Muscle of leg (tissue), 11 donors: ENCODE data around the gene CGB3. TPM values are rescaled to one million over a fixed set of nuclear protein-coding genes. Genes with fewer than 3 reads are reported as not detected.

Experiments used
- DNase-seq: peaks from one replicate; pipeline ENCODE4 v3.0.0; 2013
- H3K27ac ChIP-seq: one replicate; pipeline ENCODE4 v1.5.1; 2013; ENCODE audit warnings: mild to moderate bottlenecking, low read length, control low read depth
- H3K27me3 ChIP-seq: one replicate; pipeline ENCODE4 v1.6.1; 2013; ENCODE audit warnings: low read length; ENCODE audit not compliant: control insufficient read depth, insufficient read depth
- H3K36me3 ChIP-seq: one replicate; pipeline ENCODE4 v1.6.1; 2013; ENCODE audit warnings: low read length; ENCODE audit not compliant: control insufficient read depth, insufficient read depth
- H3K4me1 ChIP-seq: one replicate; pipeline ENCODE4 v1.6.1; 2013; ENCODE audit warnings: low read length; ENCODE audit not compliant: control insufficient read depth, insufficient read depth
- H3K4me3 ChIP-seq: one replicate; pipeline ENCODE4 v1.5.1; 2013; ENCODE audit warnings: low read length, control low read depth
- H3K9me3 ChIP-seq: replicated peaks from 2 replicates; pipeline ENCODE4 v1.6.1; 2013; ENCODE audit warnings: low read depth, low read length; ENCODE audit not compliant: control insufficient read depth
- WGBS: methylation state at CpG from one replicate; pipeline ENCODE4 v1.1.5; 2013; ENCODE audit warnings: missing lambda C conversion rate; ENCODE audit not compliant: insufficient coverage; 5-methylcytosine and 5-hydroxymethylcytosine counted together
- polyA plus RNA-seq, 8 donors: library from polyadenylated mRNA; unstranded; fragments of 120-200 nt; gene quantifications; one replicate each; pipeline versions ENCODE4 v1.2.1 to v1.2.3, GENCODE V29; 2013; ENCODE audit warnings: inconsistent platforms in 1 of 8, low replicate concordance in 1 of 8; ENCODE audit not compliant: insufficient read length in 8 of 8, insufficient read depth in 1 of 8
- total RNA-seq: library from RNA; stranded (reverse); fragments of 120-200 nt; gene quantifications from one replicate; pipeline ENCODE4 v1.2.4, GENCODE V29; 2013

The CGB3 gene
- total and polyA plus RNA-seq, 9 donors, result 0.22 to 0.60 (median 0.57) TPM; not detected in 6

DNA sequence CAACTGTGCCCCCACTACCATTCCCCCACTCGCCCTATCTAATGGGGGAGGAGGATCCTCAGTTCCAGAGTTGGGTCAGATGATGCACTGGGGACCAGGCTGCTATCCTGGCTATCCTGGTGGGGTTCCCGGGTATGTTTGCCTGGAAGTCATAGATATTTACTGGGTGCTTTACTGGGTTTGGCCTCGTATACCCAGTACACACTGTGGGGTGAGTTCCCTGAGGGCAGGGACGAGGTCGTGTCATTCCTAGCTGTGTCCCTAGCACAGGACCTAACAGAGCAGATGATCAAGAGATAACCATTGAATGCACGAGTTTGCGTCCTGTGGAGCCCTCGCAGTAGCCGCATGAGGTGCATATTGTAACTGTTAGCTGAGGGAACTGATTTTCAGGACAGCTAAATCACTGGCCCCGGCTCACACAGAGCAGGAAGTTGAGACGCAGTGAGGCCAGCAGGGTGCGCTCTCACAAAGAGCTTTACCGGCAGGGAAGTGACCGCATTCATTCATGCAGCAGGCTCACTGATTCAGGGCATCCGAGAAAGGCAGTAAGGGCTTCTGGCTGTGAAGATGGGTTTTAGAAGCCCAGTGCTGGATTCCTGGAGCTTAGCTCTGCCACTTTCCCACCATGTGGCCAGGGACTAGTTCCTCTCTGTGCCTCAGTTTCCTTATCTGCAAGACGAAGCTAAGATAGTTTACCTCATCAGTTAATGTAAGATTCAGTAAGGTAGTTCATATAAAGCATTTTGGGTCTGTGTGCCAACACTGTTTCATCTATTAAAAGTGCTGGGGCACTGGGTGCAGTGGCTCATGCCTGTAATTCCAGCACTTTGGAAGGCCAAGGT lies 24.4 kb downstream of the CGB3 start:
- H3K9me3 ChIP-seq, result no peaks in the 10 kb centered on the region
- no peak overlapping the region for H3K4me3 ChIP-seq
- peaks cover 3% of the 10 kb centered on the region for H3K4me1 ChIP-seq
- no peak overlapping the region for H3K27ac ChIP-seq
- WGBS, result 53% methylated on average over 10 of the region's 16 CpGs
- H3K27me3 ChIP-seq, result no peaks in the 10 kb centered on the region
- H3K36me3 ChIP-seq, result peaks cover 41% of the 10 kb centered on the region
- no peak for DNase-seq

DNA sequence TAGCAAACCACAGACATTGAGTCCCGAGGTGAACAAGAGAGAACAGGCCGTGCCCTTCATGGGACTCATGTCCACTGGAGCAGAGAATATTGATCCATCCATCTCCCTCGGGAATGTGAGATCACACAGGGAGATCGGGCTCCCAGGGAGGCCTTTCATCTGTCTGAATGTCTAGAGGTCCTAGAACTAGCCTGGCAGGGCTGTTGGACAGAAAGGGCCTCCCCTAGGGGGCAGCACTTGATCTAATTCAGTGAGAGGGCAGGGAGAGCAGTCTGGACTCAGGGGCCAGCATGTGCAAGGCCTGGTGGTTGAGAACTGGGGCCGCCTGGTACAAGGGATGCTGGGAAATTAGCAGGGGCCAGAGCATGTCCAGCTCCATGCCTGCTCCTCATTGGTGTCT lies 26.2 kb downstream of the CGB3 start:
- Histone ChIP-seq H3K4me3 (no peak overlapping the region), H3K36me3 (peaks cover 26% of the 10 kb centered on the region), H3K4me1 (peaks cover 10% of the 10 kb centered on the region), H3K27ac (no peak overlapping the region), H3K27me3 (no peaks in the 10 kb centered on the region), H3K9me3 (no peaks in the 10 kb centered on the region)
- DNase-seq, result no peak
- 82% methylated on average over 5 of the region's 5 CpGs for WGBS

GRCh38 chr19:48994035-48994386 lies 30.1 kb downstream of the CGB3 start:
- no peaks in the 10 kb centered on the region for H3K9me3 ChIP-seq
- H3K36me3 ChIP-seq, result peaks cover 19% of the 10 kb centered on the region
- 2% methylated on average over 6 of the region's 13 CpGs for WGBS
- peak overlapping the region; percentile 100 for H3K27ac ChIP-seq
- peaks cover 48% of the 10 kb centered on the region for H3K4me1 ChIP-seq
- no peak for DNase-seq
- H3K27me3 ChIP-seq, result no peaks in the 10 kb centered on the region
- peak overlapping the region; percentile 98 for H3K4me3 ChIP-seq

DNA sequence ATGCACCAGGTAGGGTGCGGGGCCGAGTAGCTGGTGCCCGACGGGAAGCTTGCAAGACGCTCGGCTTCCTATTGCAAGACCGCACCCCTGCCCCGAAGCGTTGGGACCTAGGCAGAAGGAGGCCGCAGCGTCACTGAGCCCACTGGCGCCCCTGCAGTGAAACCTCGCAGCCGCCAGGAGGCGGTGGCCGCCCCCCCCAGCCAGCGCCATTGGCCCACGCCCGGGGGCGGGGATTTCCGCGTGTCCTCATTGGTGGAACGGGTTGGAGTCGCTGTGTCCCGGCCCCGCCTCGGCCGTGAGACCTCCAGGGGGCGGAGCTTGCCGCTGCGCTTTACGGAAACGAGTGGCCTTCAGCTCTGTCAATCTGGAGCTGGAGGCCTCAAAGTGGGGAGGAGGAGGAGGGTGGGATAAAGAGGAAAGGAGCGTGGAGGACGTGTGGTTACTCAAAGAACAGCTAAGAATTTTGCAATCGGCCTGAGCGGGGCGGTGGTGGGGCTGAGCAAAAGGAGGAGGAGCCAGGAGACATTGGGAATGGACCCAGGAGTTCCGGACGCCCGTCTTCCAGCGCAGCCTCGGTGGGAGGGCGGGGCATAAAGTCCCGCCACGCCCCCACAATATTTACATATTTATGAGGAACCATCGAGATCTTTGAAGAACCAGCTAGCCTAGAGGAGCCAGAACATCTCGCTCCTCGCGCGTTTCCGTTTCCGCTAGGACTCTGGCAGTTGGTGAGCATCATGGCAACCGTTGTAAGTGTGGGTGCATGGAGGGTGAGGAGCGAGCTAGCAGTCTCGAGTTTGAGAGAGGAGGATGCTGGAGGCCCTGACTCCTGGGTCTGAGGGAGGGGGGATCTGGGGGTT lies 30.7 kb downstream of the CGB3 start, which contains the start of the genes GYS1 and RUVBL2:
Gene GYS1 (minus strand): TSS at position 135 of the 860 bp plus-strand sequence. CDS start 197 bp downstream, outside the sequence.
Gene RUVBL2 (plus strand): TSS at position 713 of the 860 bp plus-strand sequence. CDS start 25 bp downstream, at position 738.
- WGBS, result under 1% methylated on average over 43 of the region's 56 CpGs
- H3K4me1 ChIP-seq, result peaks cover 52% of the 10 kb centered on the region
- peaks cover 25% of the 10 kb centered on the region for H3K36me3 ChIP-seq
- peak within 1 kb of the TSS; percentile 100 for H3K27ac ChIP-seq
- DNase-seq, result peak; percentile 100
- H3K9me3 ChIP-seq, result no peaks in the 10 kb centered on the region
- H3K4me3 ChIP-seq, result peak within 1 kb of the TSS; percentile 98
- H3K27me3 ChIP-seq, result no peaks in the 10 kb centered on the region

DNA sequence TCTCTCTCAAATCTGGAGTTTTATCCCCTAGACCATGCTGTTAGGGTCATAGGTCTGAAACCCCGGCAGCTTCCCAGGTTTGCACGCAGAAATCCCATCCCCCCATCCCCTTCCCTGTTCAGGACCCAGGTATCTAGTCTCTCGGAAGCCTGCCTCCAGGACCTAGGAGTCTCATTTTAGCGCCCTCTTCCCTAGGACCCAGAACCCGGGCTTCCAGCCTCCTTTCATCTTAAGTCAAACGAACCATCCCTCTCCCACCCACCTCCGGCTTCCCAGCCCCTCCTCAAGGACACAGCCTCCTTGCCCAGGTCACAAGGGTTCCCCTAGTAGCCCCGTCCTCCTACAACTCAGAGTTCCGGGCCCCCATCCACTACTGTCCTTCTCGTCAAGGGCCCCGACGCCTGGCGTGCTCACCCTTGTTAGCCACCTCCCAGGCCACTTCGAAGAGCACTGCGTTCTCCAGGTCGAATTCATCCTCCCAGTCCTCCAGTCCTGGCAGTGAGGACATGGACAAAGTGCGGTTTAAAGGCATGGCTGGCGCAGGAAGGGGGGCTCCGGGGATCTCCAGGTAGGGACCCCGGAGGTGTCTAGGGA lies 31.5 kb downstream of the CGB3 start:
- Histone ChIP-seq H3K36me3 (peaks cover 30% of the 10 kb centered on the region), H3K9me3 (no peaks in the 10 kb centered on the region), H3K4me1 (peaks cover 52% of the 10 kb centered on the region), H3K27me3 (no peaks in the 10 kb centered on the region), H3K4me3 (peak overlapping the region; percentile 98), H3K27ac (peak overlapping the region; percentile 98)
- DNase-seq, result no peak
- 0% methylated on average over 15 of the region's 20 CpGs for WGBS

DNA sequence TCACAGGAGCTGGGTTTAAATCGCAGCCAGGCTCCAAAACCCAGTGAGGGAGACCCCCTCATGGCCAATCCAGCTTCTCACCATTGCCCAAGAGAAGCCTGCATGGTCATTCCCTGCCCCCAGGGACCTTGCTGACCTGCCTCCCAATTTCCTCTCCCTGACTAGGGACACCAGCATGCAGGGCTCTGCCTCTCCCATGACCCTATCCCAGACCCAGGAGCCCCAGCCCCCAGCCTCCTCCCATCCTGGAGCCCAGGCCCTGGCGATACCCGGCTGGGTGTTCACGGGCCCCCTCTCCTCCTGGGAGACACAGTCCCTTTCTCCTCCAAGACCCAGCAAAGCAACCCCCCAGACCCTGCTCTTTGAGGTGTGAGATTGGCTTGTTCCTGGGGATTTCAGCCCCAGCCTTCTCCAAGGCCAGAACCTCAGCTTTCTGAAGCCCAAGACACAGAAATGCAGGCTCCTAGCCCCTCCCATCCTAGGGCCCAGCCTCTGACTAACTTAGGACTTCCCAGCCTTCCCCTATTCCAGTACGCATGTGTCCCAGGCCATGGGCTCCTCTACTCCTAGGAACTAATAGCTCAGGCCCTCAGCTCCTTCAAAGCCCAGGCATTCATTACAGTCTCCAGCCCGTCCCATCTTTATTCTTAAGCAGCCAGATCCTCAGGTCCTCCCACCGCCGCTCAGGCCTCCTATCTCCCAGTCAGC lies 32.1 kb downstream of the CGB3 start:
- peak overlapping the region; percentile 98 for H3K4me3 ChIP-seq
- no peaks in the 10 kb centered on the region for H3K27me3 ChIP-seq
- peak; percentile 92 for DNase-seq
- H3K36me3 ChIP-seq, result peaks cover 34% of the 10 kb centered on the region
- H3K27ac ChIP-seq, result peak overlapping the region; percentile 98
- 9% methylated on average over 5 of the region's 8 CpGs for WGBS
- H3K9me3 ChIP-seq, result no peaks in the 10 kb centered on the region
- peaks cover 52% of the 10 kb centered on the region for H3K4me1 ChIP-seq

DNA sequence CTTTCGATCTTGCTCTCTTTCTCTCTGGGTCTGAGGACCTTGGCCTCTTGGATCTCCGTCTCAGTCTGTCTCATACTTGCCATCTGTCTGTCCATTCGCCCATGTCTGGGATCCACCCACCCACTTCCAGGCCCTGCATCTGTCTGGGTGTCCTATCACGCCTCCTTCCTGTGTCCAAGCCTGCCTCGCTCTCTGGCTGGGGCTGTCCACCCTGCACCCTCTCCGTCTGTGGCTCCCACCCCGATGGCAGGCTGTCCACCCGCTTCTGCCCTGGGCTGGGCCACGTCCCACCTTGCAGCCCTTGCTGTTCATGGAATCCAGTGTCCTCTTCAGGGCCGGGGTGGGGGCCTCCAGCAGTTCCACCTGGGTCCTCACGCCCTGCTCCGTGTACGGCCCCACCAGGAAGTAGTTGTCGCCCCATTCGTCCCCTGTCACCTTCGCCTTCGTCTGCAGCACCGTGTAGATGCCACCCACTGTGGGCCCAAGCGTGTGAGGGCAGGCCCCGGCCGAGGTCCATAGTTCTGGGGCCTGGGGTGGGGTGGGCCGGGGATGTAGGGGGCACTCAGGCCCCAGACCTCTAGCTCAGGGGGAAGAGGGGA lies 33.0 kb downstream of the CGB3 start:
- no peak for DNase-seq
- peak overlapping the region; percentile 98 for H3K27ac ChIP-seq
- H3K9me3 ChIP-seq, result no peaks in the 10 kb centered on the region
- H3K36me3 ChIP-seq, result peaks cover 43% of the 10 kb centered on the region
- WGBS, result 88% methylated on average over 15 of the region's 22 CpGs
- no peaks in the 10 kb centered on the region for H3K27me3 ChIP-seq
- H3K4me1 ChIP-seq, result peaks cover 52% of the 10 kb centered on the region
- peak overlapping the region; percentile 98 for H3K4me3 ChIP-seq

DNA sequence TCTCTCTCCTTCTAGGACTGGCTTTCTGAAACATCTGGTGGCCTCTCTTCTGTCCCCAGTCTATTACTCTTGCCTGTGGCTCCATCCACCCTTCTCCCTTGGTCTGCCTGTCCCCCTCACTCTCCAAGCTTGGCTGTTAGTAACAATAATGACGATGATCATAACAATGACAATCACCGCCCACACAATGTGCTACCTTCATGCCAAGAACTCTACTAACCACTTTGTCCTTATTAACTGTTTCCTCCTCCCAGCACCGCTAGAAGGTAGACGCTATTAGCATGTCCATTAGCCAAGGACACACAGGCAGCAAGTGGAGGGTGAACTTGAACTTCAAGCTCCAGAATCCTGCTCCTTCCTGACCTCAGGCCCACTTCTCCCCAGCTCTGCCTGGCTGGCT lies 33.7 kb downstream of the CGB3 start:
- no peaks in the 10 kb centered on the region for H3K27me3 ChIP-seq
- no peak for DNase-seq
- H3K4me1 ChIP-seq, result peaks cover 52% of the 10 kb centered on the region
- peaks cover 50% of the 10 kb centered on the region for H3K36me3 ChIP-seq
- no peaks in the 10 kb centered on the region for H3K9me3 ChIP-seq
- peak overlapping the region; percentile 8 for H3K4me3 ChIP-seq
- WGBS, result 71% methylated on average over 4 of the region's 4 CpGs
- peak overlapping the region; percentile 98 for H3K27ac ChIP-seq

DNA sequence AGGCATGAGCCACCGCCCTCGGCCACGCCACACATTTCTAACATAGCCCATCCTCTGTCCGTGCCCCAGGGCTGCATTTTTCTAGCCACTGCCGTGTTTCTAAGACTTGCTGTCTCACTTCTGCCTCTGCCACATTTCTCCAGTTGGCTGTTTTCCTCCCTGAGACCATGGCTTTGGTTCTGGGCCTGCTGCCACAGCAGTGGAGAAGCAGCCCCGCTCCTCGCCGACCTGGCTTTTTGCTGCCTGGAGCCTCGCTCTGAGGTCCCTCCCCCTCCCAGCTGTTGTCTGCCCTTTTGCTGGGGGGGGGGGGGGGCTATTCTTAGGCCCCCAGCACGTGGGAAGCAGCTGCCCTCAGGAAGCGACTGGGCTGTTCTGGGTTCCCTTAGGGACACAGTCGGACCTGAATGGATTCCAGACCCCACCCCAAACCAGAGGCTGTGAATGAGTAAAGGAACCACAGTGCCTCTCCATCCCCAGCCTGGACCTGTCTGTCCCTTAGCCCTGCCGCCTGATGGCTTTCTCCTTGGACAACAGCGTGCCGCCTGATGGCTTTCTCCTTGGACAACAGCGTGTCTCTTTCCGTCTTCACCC lies 34.3 kb downstream of the CGB3 start:
- peaks cover 50% of the 10 kb centered on the region for H3K4me1 ChIP-seq
- peak overlapping the region; percentile 98 for H3K27ac ChIP-seq
- WGBS, result 77% methylated on average over 11 of the region's 17 CpGs
- H3K27me3 ChIP-seq, result no peaks in the 10 kb centered on the region
- H3K9me3 ChIP-seq, result no peaks in the 10 kb centered on the region
- H3K36me3 ChIP-seq, result peaks cover 56% of the 10 kb centered on the region
- DNase-seq, result peak; percentile 82
- peak overlapping the region; percentile 8 for H3K4me3 ChIP-seq
